IPS-15b (cell line): ENCODE results near the gene EIF2S1.

ENCODE experiments used
- H3K27me3 ChIP-seq: one replicate; pipeline ENCODE4 v1.6.1; 2013; ENCODE audit warnings: low read length; ENCODE audit not compliant: control insufficient read depth, insufficient read depth
- H3K36me3 ChIP-seq: one replicate; pipeline ENCODE4 v1.6.1; 2013; ENCODE audit warnings: low read length; ENCODE audit not compliant: control insufficient read depth, insufficient read depth
- H3K4me1 ChIP-seq: one replicate; pipeline ENCODE4 v1.6.1; 2013; ENCODE audit warnings: mild to moderate bottlenecking, low read length; ENCODE audit not compliant: control insufficient read depth, insufficient read depth
- H3K4me3 ChIP-seq: one replicate; pipeline ENCODE4 v1.5.1; 2013; ENCODE audit warnings: low read depth, low read length
- H3K9ac ChIP-seq: one replicate; pipeline ENCODE4 v1.6.1; 2013; ENCODE audit warnings: low read depth, mild to moderate bottlenecking, low read length
- H3K9me3 ChIP-seq: one replicate; pipeline ENCODE4 v1.6.1; 2013; ENCODE audit warnings: mild to moderate bottlenecking, low read length; ENCODE audit not compliant: control insufficient read depth, insufficient read depth

The EIF2S1 gene

GRCh38 chr14:67352055-67352454 lies 8.1 kb upstream of the EIF2S1 start:
- Histone ChIP-seq H3K36me3 (peaks cover 6% of the 10 kb centered on the region), H3K9me3 (no peaks in the 10 kb centered on the region), H3K4me1 (no peaks in the 10 kb centered on the region), H3K9ac (no peak overlapping the region), H3K4me3 (no peak overlapping the region), H3K27me3 (no peaks in the 10 kb centered on the region)

GRCh38 chr14:67357186-67357968 lies 2.8 kb upstream of the EIF2S1 start:
- H3K4me1 ChIP-seq = peaks cover 3% of the 10 kb centered on the region
- no peak overlapping the region for H3K4me3 ChIP-seq
- no peak overlapping the region for H3K9ac ChIP-seq
- no peaks in the 10 kb centered on the region for H3K9me3 ChIP-seq
- H3K36me3 ChIP-seq = no peaks in the 10 kb centered on the region
- no peaks in the 10 kb centered on the region for H3K27me3 ChIP-seq

- Histone ChIP-seq H3K27me3 (no peaks in the 10 kb centered on the region), H3K4me1 (peaks cover 3% of the 10 kb centered on the region), H3K9ac (no peak overlapping the region), H3K9me3 (no peaks in the 10 kb centered on the region), H3K4me3 (peak overlapping the region; percentile 92), H3K36me3 (no peaks in the 10 kb centered on the region)
Observed at GRCh38 chr14:67357969-67358354, 2.2 kb upstream of the EIF2S1 start.

GRCh38 chr14:67358924-67359774 lies 979 bp upstream of the EIF2S1 start:
- H3K9me3 ChIP-seq = no peaks in the 10 kb centered on the region

GRCh38 chr14:67360470-67361206 lies 510 bp downstream of the EIF2S1 start:
- Histone ChIP-seq H3K27me3 (no peaks in the 10 kb centered on the region), H3K36me3 (peaks cover 10% of the 10 kb centered on the region), H3K9me3 (no peaks in the 10 kb centered on the region), H3K4me1 (peaks cover 3% of the 10 kb centered on the region), H3K4me3 (peak overlapping the region; percentile 96), H3K9ac (peak overlapping the region; percentile 99)

More at GRCh38 chr14:67358924-67359774, 979 bp upstream of the EIF2S1 start:
- no peaks in the 10 kb centered on the region for H3K36me3 ChIP-seq
- peak overlapping the region; percentile 68 for H3K9ac ChIP-seq
- H3K4me3 ChIP-seq = peak overlapping the region; percentile 92
- H3K27me3 ChIP-seq = no peaks in the 10 kb centered on the region
- peaks cover 3% of the 10 kb centered on the region for H3K4me1 ChIP-seq

- H3K27me3 ChIP-seq = no peaks in the 10 kb centered on the region
- no peak overlapping the region for H3K4me3 ChIP-seq
- H3K9me3 ChIP-seq = no peaks in the 10 kb centered on the region
- H3K4me1 ChIP-seq = peaks cover 3% of the 10 kb centered on the region
- peaks cover 29% of the 10 kb centered on the region for H3K36me3 ChIP-seq
- H3K9ac ChIP-seq = no peak overlapping the region
Observed at GRCh38 chr14:67365476-67365875, 5.3 kb downstream of the EIF2S1 start.

- Histone ChIP-seq H3K9ac (no peak overlapping the region), H3K4me1 (no peaks in the 10 kb centered on the region), H3K36me3 (peaks cover 21% of the 10 kb centered on the region), H3K9me3 (no peaks in the 10 kb centered on the region), H3K4me3 (no peak overlapping the region), H3K27me3 (no peaks in the 10 kb centered on the region)
Observed at GRCh38 chr14:67370830-67371229, 10.7 kb downstream of the EIF2S1 start.

- Histone ChIP-seq H3K9me3 (no peaks in the 10 kb centered on the region), H3K27me3 (no peaks in the 10 kb centered on the region)
Observed at GRCh38 chr14:67371247-67372148, 11.4 kb downstream of the EIF2S1 start.

GRCh38 chr14:67372833-67373232 lies 12.7 kb downstream of the EIF2S1 start:
- Histone ChIP-seq H3K9me3 (no peaks in the 10 kb centered on the region), H3K9ac (no peak overlapping the region), H3K27me3 (no peaks in the 10 kb centered on the region), H3K4me3 (no peak overlapping the region), H3K4me1 (no peaks in the 10 kb centered on the region), H3K36me3 (peaks cover 11% of the 10 kb centered on the region)

More at GRCh38 chr14:67371247-67372148, 11.4 kb downstream of the EIF2S1 start:
- no peaks in the 10 kb centered on the region for H3K4me1 ChIP-seq
- H3K4me3 ChIP-seq = no peak overlapping the region
- no peak overlapping the region for H3K9ac ChIP-seq
- H3K36me3 ChIP-seq = peaks cover 15% of the 10 kb centered on the region

GRCh38 chr14:67373347-67373746 lies 13.2 kb downstream of the EIF2S1 start:
- Histone ChIP-seq H3K27me3 (no peaks in the 10 kb centered on the region), H3K36me3 (peaks cover 8% of the 10 kb centered on the region), H3K4me1 (no peaks in the 10 kb centered on the region), H3K9ac (no peak overlapping the region), H3K4me3 (no peak overlapping the region), H3K9me3 (no peaks in the 10 kb centered on the region)

GRCh38 chr14:67377916-67378315 lies 17.8 kb downstream of the EIF2S1 start:
- Histone ChIP-seq H3K4me1 (no peaks in the 10 kb centered on the region), H3K36me3 (peaks cover 16% of the 10 kb centered on the region), H3K9me3 (no peaks in the 10 kb centered on the region), H3K27me3 (no peaks in the 10 kb centered on the region), H3K9ac (no peak overlapping the region), H3K4me3 (no peak overlapping the region)
